HuH-7.5 (cell line): ENCODE measurements around the gene FCGR2B.
"Not testable (repeated sequence)": the region's sequence is repeated elsewhere in the genome, so short reads cannot be mapped to it uniquely, and the experiment has no call there.

ENCODE experiments used
- DNase-seq: peaks from one replicate; pipeline ENCODE4 v3.0.0; 2011; ENCODE audit warnings: low spot score

Gene FCGR2B

DNA sequence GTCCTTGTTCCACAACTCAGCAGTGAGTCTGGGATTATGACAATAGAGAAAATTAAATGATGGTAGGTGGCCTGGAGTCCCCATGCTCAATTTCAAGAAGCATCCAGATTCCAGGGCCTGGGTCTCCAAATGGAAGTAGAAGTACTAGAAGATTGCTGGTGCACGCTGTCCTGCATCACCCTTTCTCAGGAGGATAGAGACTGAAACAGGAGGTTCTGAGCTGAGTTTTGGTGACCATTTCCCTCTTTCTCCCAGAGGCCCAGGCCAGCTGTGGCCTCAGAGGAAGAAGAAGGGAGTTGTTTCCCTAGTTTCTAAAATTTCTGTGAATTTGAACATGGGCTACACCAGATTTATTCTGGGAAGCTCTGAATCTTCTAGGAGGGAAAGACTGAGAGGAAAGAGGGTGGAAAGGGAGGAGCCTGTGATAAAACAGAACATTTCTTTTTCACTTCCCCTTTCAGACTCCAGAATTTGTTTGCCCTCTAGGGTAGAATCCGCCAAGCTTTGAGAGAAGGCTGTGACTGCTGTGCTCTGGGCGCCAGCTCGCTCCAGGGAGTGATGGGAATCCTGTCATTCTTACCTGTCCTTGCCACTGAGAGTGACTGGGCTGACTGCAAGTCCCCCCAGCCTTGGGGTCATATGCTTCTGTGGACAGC is at the start of gene FCGR2B:
Gene FCGR2B, plus strand, starts transcription at position 460 of the 656 bp plus-strand sequence. Its CDS starts 99 bp downstream, at position 559.
- not testable (repeated sequence) for DNase-seq

DNA sequence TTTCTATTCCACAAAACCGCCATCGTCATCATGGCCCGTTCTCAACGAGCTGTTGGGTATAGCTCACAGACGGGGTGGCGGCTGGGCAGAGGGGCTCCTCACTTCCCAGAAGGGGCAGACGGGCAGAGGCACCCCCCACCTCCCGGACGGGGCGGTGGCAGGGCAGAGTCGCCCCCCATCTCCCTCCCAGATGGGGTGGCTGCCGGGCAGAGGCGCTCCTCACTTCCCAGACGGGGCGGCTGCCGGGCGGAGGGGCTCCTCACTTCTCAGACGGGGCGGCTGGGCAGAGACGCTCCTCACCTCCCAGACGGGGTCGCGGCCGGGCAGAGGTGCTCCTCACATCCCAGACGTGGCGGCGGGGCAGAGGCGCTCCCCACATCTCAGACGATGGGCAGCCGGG is 46.5 kb upstream of the FCGR2B start:
- not testable (repeated sequence) for DNase-seq

DNA sequence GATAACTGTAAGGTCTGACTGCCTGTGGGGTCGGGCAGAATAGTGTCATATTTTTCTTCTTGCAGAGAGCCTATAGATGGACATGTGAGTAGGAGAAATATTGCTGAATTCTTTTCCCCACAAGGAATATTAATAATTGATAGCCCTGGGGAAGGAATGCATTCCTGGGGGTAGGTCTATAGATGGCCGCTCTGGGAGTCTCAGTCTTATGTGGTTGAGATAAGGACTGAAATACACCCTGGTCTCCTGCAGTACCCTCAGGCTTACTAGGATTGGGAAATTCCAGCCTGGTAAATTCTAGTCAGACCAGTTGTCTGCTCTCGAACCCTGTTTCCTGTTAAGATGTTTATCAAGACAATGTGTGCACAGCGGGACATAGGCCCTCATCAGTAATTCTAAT is 44.4 kb upstream of the FCGR2B start:
- DNase-seq: not testable (repeated sequence)

DNA sequence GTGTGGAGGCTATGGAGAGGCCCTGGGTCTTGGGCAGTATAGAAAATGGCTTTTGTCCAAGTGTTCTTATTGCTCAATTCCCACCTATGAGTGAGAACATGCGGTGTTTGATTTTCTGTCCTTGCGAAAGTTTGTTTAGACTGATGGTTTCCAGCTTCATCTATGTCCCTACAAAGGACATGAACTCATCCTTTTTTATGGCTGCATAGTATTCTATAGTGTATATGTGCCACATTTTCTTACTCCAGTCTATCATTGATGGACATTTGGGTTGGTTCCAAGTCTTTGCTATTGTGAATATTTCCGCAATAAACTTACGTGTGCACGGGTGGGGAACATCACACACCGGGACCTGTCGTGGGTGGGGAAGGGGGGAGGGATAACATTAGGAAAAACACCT is 42.5 kb upstream of the FCGR2B start:
- not testable (repeated sequence) for DNase-seq

DNA sequence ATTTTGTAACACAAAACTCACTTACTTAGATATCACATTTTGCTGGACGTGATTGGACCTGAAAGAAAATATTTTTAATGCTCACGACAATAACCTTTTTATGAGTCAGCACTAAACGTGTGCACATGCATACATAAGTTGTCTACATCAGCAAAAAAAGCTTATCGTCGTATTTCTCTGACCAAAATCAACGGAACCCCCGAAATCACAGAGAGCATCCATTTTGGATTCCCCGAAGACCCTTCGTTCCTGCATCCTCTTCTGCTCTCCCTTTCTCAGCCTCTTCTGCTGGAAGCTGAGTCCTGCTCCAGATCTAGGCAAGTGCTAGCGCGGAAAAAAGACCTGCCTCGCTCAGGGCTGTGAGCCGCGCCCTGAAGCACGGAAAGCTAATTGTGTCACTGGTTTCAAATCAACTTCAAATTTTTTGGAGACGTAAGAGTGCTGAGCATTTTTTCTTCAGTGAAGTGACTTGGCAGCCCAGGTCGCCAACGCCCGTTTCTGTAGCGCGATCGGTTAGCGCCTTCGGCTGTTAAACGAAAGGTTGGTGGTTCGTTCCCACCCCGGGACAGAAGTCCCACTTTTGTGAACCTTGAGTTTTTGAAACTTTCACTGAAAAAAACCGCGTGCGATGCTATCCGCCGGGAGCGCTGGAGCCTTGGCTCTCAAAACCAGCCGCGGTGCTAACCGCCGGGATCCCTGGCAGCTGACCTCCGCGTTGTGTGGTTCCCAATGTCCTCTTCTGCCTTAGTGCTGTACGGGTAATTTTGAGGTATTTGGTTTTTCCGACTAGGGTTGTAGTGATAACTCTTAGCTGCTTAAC is 41.6 kb upstream of the FCGR2B start:
- not testable (repeated sequence) for DNase-seq

DNA sequence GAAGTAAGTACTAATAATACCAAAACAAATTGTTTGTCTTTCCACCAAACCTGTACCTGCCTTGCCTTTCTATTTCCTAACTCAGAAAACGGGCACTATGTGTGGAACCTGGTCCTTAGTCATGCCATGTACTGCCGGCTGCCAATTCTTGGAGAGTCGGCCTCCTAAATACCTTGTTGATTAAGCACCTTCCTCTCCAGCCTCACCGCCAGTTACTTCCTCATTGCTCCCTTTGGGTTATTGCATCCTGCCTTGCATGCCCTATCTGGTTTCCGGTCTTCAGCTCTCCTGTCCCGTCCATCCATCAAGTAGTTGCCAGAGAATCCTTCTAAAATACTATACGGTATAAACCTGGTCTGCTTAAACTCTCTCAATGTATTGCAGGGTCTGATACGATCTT is 40.9 kb upstream of the FCGR2B start:
- DNase-seq: not testable (repeated sequence)

DNA sequence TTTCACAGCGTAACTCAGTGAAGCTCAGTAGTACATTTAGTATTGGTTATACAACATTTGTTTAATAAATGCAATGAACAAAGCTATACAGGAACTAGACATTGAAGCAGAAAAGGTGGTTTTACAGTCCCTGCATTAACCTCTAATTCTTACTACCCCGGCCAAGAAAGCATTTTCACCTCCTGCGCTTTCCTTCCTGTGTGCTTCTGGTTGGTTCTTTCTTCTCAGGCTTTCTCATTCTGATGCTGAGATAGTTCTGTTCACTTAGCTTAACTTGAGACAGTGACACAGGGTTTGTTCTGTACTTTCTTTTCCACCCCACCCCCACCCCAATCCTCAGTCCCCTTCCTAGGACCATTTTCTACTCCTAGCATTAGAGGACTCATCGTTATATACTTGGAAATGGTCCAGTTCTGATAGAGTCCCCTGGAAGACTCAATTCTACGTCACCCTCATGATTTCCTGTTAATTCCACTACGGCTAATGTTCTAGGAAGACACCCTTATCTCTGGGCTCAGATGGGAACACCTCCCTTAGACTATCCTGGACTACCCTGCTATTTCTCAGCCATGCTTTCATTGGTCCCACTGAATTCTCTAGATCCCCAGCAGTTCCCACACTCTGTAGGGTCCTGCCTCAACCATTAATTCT is 39.4 kb upstream of the FCGR2B start:
- DNase-seq: not testable (repeated sequence)

DNA sequence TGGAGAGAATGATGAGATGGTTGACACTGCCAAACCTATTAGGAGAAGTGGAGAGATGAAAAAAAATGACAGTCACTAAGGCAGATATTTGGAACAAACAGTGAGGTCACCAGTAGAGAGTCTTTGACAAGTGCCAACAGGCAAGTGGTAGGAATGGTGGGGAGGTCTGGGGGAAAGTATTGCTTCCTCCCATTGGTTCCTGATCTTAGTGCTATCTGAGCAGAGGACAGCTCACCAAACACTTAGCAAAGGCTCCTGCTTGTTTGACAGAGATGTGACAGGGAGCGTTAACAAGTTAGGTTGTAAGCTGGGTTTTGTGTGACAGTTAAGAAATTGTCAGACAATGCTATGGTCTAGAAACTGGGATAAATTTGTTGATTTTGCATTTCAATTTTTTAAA is 38.3 kb upstream of the FCGR2B start:
- DNase-seq: not testable (repeated sequence)

DNA sequence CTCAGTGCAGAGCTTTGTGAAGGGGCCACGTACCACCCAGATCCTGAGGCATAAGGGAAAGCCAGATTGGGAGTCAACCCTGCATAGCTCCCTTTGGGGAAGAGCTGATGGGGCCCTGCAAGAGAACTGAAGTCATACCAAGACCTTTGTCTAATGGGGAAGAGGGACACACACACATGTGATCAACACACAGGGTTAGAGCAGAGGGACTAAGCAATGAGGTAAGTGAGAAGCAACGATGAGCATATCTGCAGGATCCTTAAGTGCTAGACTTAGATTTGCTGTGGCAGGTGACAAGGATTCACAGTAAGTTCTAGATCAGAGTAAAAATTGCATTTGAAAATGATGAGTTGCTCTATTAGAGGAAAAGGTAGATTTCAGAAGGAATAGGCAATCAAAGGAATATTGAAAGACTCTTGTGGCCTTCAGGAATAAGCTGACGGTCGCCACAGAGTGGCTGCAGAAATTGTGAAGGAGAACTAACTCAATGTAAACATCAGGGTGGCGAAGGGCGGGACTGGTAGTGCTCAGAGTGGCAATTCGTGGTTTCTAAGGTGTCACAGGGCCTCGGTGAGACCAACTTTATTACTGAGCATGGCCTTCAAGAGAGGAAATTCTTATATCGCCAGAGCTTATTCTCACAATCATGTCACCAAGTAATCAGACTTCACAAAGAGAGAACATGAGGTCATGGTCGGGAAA is 36.3 kb upstream of the FCGR2B start:
- DNase-seq: not testable (repeated sequence)

DNA sequence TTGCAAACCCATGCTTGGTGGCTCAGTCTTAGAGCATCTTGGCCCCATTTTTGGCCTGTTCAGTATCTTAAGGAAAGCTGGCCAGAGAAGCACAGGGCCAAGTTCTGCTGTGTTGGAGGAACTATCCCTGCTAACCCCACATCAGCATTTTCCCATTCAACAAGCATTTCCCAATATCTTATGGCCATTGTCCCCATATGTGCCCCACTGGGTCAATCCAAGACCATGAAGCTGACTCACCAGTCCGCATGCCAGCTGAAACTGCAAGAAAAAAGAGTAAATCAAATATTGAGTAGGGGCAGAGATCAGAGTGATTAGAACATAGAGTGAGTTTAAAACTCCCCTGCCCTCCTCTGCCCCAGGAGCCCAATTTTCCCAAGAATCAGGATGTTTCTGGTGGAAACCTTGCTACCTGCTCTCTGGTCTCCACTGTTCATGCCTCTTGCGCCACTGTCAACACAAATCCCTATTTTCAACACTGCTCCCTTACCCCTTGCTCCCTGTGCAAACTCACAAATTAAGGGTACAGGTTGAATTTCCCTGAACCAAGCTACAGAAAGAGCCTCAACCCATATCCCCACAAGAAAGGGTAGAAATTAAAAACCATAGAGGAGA is 32.7 kb upstream of the FCGR2B start:
- DNase-seq: not testable (repeated sequence)

DNA sequence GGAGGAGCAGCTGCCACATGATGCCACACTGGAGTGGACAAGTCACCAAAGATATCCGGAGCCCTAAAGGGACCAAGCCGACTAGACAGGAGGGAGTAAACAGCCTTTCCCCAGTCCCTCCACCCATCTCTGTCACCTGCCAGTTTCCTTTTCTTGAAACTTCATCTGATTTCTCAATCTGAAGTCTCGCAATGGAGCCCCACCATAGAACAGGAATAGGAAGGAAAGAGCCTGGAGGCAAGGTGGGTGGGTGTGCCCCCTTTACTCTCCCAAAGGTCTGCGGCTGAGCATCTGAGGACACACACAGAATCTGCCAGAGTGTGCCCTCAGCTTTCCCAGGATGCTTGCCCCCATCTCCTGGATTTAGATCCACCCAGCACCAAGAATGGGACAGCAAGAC is 31.9 kb upstream of the FCGR2B start, which contains the start of gene FCGR3B:
Gene FCGR3B, minus strand, starts transcription at position 101 of the 400 bp plus-strand sequence. Its CDS starts 82 bp downstream, at position 19.
- no peak for DNase-seq

DNA sequence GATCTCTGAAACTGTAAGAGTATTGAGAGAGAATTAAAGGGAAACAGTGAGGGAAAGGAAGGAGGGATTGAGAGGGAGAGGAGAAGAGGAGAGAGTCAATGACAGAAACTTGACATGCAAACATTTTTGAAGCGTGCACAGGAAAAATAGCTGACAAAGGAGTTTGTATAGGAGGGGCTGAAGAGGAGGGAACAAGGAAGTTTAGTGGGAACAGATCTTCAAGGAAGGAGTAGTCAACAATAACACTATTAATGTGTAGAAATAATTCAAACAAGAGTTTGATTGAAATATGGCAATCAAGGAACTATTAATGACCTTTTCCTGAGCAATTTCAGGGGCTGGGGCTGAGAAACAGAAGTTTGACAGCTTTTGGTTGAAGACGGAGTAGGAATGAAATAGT is 27.9 kb upstream of the FCGR2B start:
- DNase-seq: not testable (repeated sequence)

DNA sequence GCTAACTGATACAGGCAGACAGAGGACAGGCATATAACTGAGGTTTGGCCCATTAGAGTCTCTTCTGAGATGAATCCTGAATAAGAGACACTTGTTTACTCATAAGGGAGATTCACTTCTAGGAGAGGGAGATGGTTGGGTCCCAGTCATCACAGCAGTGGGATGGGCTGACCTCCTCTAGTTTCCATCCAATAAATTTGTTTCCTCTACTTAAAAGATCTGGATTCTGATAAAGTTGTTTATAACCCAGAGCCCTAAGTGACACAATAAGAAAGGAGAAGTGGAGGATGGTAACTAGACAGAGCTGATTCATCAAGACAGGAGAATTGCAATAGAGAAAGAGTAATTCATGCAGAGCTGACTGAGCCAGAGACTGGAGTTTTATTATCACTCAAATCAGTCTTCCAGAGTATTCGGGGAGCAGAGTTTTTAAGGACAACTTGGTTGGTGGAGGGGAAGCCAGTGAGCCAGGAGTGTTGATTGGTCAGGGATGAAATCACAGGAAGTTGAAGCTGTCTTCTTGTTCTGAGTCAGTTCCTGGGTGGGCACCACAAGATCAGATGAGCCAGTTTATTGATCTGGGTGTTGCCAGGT is 26.7 kb upstream of the FCGR2B start:
- DNase-seq: not testable (repeated sequence)

DNA sequence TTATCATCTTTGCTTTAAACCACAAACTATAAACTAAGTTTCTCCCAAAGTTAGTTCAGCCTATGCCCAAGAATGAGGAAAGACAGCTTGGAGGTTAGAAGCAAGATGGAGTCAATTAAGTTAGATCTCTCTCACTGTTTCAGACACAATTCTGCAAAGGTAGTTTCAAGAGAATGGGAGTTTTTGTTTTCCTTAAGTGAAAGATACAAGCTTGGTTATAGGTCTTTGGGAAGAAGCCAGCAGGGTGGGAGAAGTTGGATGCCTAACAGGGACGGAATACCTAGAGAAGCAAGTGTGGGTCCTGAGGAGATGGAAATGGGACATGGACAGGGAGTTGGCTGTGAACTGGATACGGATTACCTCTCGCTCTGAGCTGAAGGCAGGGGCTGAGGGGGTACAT is 26.0 kb upstream of the FCGR2B start:
- not testable (repeated sequence) for DNase-seq

DNA sequence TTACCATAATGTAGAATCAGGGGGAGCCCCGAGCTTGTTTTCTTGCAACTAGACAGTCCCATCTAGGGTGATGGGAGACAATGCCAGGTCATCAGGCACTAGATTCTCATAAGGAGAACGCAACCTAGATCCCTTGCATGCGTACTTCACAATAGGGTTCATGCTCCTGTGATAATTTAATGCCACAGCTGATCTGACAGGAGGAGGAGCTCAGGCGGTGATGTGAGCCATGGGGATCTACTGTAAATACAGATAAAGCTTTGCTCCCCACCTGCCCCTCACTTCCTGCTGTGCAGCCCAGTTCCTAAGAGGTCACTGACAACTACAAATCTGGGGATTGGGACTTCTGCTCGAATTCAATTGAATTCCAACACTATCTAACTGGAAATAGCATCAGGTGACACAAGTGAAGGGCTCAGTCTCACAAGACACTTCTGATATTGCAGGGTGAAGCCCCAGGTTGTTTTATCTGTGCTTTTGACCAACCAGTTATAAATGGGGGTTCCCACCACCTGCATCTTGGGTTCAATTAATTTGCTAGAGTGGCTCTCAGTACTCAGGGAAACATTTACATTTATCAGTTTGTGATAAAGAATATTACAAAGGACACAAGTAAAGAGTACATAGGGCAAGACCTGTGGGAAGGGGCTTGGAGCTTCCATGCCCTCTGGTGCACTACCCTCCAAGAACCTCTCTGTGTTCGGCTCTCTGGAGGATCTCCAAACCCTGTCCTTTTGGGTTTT is 24.5 kb upstream of the FCGR2B start:
- DNase-seq: not testable (repeated sequence)

DNA sequence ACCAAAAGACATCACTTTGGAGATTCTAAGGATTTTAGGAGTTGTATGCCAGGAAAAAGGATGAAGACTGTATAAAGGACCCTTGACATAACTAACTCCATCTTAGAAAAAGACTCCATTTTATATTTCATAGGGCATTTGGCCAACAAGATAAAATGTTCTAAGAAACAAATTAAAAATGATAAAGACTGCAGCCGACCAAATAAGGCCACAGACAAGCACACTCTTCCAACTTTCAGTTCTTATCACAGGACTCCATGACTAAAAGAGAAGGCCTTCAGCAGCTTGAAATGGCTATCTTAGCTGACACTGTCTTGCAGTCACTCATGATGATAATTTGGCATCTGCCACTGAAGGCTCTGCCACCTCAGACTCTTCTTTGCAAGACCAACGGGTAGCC is 23.7 kb upstream of the FCGR2B start:
- DNase-seq: not testable (repeated sequence)

DNA sequence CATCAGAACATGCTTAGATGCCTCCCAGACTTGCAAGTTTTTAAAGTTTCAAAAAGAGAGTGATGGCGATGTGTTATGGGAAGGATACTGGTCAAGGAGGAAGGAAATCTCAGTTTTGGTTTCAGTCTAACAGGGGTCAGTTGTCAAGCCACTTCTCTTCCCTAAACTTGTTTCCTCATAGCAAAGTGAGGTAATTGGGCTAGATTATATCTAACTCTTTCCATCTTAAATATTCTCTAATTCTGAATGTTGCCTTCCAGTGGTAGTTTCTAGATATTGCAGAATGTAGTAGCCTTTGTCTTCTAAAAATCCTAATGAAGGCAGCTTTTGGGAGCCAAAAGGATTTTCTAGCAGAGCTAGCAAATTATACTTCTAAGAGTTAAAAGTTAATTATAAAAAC is 20.2 kb upstream of the FCGR2B start:
- DNase-seq: not testable (repeated sequence)

DNA sequence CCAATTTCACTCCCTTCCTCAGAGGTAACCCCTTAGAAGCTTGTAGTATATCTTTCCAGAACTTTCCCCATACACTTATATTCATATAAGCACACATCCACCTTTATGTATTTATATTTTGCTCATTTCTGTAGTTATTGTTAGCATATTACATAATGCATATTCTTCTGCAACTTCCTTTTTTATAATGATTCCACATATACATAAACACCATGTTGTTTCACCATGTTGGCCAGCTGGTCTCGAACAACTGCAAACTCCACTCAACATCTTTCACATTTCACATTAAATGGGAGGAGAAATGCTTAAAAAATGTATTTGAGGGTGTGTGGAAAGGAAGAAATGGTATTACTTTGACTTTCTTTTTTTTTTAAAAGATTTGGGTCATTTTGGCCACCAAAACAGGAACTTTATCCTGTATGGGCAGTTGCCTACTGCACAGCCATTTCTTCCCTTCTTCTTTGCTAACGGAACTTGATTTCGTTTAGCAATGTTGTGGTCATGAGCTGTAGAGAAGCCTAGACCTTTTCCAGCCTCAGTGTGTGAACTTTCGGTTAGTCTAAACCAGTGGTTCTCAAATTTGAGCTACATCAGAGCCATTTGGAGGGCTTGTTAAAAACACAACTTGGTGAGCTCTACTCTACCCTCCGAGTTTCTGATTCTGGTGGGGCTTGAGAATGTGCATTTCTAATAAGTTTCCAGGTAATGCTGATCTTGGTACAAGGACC is 19.3 kb upstream of the FCGR2B start:
- DNase-seq: not testable (repeated sequence)

DNA sequence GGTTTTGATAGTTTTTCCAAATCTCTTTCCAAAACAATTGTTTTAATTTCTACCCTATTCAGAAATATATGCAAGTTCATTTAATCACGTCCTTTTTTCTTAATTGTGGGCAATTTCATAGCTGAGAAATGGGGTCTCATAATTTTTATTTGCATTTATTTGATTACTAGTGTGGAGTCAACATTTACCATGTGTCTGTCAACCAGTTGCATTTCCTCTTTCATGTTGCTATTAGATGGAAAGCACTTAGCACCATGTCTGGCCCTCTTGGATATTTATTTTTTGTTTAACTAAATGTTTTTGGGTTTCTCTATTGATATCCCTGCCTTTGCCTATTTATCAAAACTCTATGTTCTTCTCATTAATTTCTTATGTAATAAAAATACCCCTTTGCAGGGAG is 18.1 kb upstream of the FCGR2B start:
- not testable (repeated sequence) for DNase-seq
